DND-41 (cell line): ENCODE measurements around the gene SLC9A4.

Experiments used
- CTCF ChIP-seq: IDR thresholded peaks from 2 replicates; pipeline ENCODE4 v1.5.1; 2012; ENCODE audit warnings: borderline replicate concordance, low read length, moderate library complexity, mild to moderate bottlenecking; ENCODE audit not compliant: poor library complexity, severe bottlenecking; ENCODE audit errors: extremely low read depth
- EZH2 ChIP-seq: IDR thresholded peaks from 3 replicates; pipeline ENCODE4 v1.6.1; 2012; ENCODE audit warnings: borderline replicate concordance, low read depth, mild to moderate bottlenecking, moderate library complexity, low read length, inconsistent platforms; ENCODE audit not compliant: severe bottlenecking

- TF ChIP-seq CTCF (no peak), EZH2 (no peak)
These were observed 50.6 kb downstream of the SLC9A4 start for GRCh38 chr2:102523651-102524050.
